H1 (cell line): ENCODE data around the gene MRPL43. TPM values are rescaled to one million over a fixed set of nuclear protein-coding genes. Genes with fewer than 3 reads are reported as not detected.

Source experiments
- CTCF ChIA-PET: fragments of 300-600 bp; sonication (Branson Sonifier 250); formaldehyde crosslinking; loops from one replicate; lab custom pipeline; 2021; ENCODE audit not compliant: partially characterized antibody; lab: Charles Lee
- POLR2A ChIA-PET: fragments of 300-600 bp; sonication (Branson Sonifier 250); formaldehyde crosslinking; loops from one replicate; lab custom pipeline; 2021; ENCODE audit warnings: inconsistent platforms; ENCODE audit not compliant: partially characterized antibody; lab: Charles Lee
- DNase-seq, 2 experiments: peaks; one replicate each; pipeline versions ENCODE4 v3.0.0 to v3.0.0-alpha.2; 2010 to 2022; ENCODE audit warnings: low spot score in 2 of 2, low read depth in 1 of 2, mixed read lengths in 1 of 2
- FAIRE-seq: peaks from 2 replicates; lab custom pipeline; 2011; peaks lifted over from hg19 to GRCh38; lab: Jason Lieb, UNC
- H2AFZ ChIP-seq: 2 replicates; pipeline ENCODE4 v1.8.1; 2012; ENCODE audit warnings: low read length, inconsistent platforms
- H2AK5ac ChIP-seq: 2 replicates; pipeline ENCODE4 v1.6.1; 2013; ENCODE audit warnings: low read depth, low read length
- H2BK120ac ChIP-seq: replicated peaks from 2 replicates; pipeline ENCODE3; 2013; ENCODE audit warnings: low read depth, low read length, inconsistent platforms
- H2BK12ac ChIP-seq: 2 replicates; pipeline ENCODE4 v1.6.1; 2013; ENCODE audit warnings: low read depth, low read length
- H2BK15ac ChIP-seq: 2 replicates; pipeline ENCODE4 v1.6.1; 2013; ENCODE audit warnings: low read length
- H2BK20ac ChIP-seq: 2 replicates; pipeline ENCODE4 v1.6.1; 2013; ENCODE audit warnings: low read length
- H2BK5ac ChIP-seq: 2 replicates; pipeline ENCODE4 v1.6.1; 2013; ENCODE audit warnings: low read depth, low read length
- H3K14ac ChIP-seq: 2 replicates; pipeline ENCODE4 v1.6.1; 2013; ENCODE audit warnings: inconsistent platforms; ENCODE audit not compliant: insufficient read length
- H3K18ac ChIP-seq: 2 replicates; pipeline ENCODE4 v1.6.1; 2013; ENCODE audit warnings: low read length; ENCODE audit errors: extremely low read depth
- H3K23ac ChIP-seq: 2 replicates; pipeline ENCODE4 v1.6.1; 2013; ENCODE audit warnings: inconsistent platforms; ENCODE audit not compliant: insufficient read length
- H3K23me2 ChIP-seq: 2 replicates; pipeline ENCODE4 v1.6.1; 2013; ENCODE audit warnings: low read depth, low read length
- H3K27ac ChIP-seq: 2 replicates; pipeline ENCODE4 v1.6.1; 2011; ENCODE audit warnings: low read depth, low read length, inconsistent platforms
- H3K27me3 ChIP-seq, 4 experiments: replicated peaks in 1 of 4; 1 replicate in 1 of 4; 2 replicates in 3 of 4; pipeline versions ENCODE4 v1.6.1 to v1.8.1; 2011 to 2013; ENCODE audit warnings: low read length in 3 of 4, mild to moderate bottlenecking in 3 of 4, inconsistent platforms in 2 of 4, mixed read lengths in 2 of 4, moderate library complexity in 1 of 4; ENCODE audit not compliant: control insufficient read depth in 3 of 4, insufficient read depth in 3 of 4; ENCODE audit errors: extremely low read depth in 1 of 4
- H3K36me3 ChIP-seq, 4 experiments: 2 replicates each; pipeline versions ENCODE4 v1.6.1 to v1.8.1; 2011 to 2013; ENCODE audit warnings: mild to moderate bottlenecking in 4 of 4, low read length in 3 of 4, moderate library complexity in 2 of 4, control low read depth in 1 of 4, inconsistent platforms in 1 of 4; ENCODE audit not compliant: insufficient read depth in 4 of 4, control insufficient read depth in 2 of 4
- H3K4ac ChIP-seq: replicated peaks from 2 replicates; pipeline ENCODE3; 2013; ENCODE audit warnings: low read length, low read depth, mixed read lengths, inconsistent platforms; ENCODE audit not compliant: insufficient read length
- H3K4me1 ChIP-seq, 4 experiments: replicated peaks in 1 of 4; 1 replicate in 1 of 4; 2 replicates in 3 of 4; pipeline versions ENCODE4 v1.6.1 to v1.8.1; 2011 to 2013; ENCODE audit warnings: low read length in 3 of 4, inconsistent platforms in 2 of 4, mixed read lengths in 1 of 4; ENCODE audit not compliant: insufficient read depth in 4 of 4, control insufficient read depth in 3 of 4
- H3K4me2 ChIP-seq, 2 experiments: 2 replicates each; pipeline versions ENCODE4 v1.6.1 to v1.8.1; 2011 to 2013; ENCODE audit warnings: low read depth in 2 of 2, low read length in 2 of 2, control low read depth in 1 of 2, inconsistent platforms in 1 of 2, mild to moderate bottlenecking in 1 of 2; ENCODE audit not compliant: insufficient read depth in 1 of 2
- H3K4me3 ChIP-seq, 4 experiments: fragments of 200-600, 300-600 bp in 1 of 4; sonication (generic), shearing (Covaris generic), sonication (Bioruptor Twin) in 1 of 4; 2 replicates each; pipeline versions ENCODE4 v1.5.1 to v1.8.1; 2011 to 2016; ENCODE audit warnings: low read length in 4 of 4, low read depth in 3 of 4, control low read depth in 2 of 4, inconsistent platforms in 2 of 4, mild to moderate bottlenecking in 2 of 4, mixed read lengths in 1 of 4, moderate library complexity in 1 of 4; ENCODE audit not compliant: insufficient read depth in 2 of 4; ENCODE audit errors: extremely low read depth in 1 of 4
- H3K56ac ChIP-seq: replicated peaks from 2 replicates; pipeline ENCODE3; 2013; ENCODE audit warnings: low read depth, mild to moderate bottlenecking, mixed read lengths, low read length, inconsistent platforms; ENCODE audit not compliant: insufficient read length
- H3K79me1 ChIP-seq: 2 replicates; pipeline ENCODE4 v1.6.1; 2013; ENCODE audit warnings: low read depth, low read length, control low read depth
- H3K79me2 ChIP-seq, 2 experiments: 2 replicates each; pipeline versions ENCODE4 v1.6.1 to v1.8.1; 2012 to 2013; ENCODE audit warnings: low read length in 2 of 2, mild to moderate bottlenecking in 2 of 2, inconsistent platforms in 1 of 2; ENCODE audit not compliant: insufficient read depth in 2 of 2, control insufficient read depth in 1 of 2
- H3K9ac ChIP-seq, 4 experiments: replicated peaks in 1 of 4; 1 replicate in 1 of 4; 2 replicates in 3 of 4; pipeline versions ENCODE4 v1.6.1 to v1.8.1; 2011 to 2013; ENCODE audit warnings: low read depth in 3 of 4, low read length in 3 of 4, control low read depth in 2 of 4, mild to moderate bottlenecking in 2 of 4, moderate library complexity in 2 of 4, inconsistent platforms in 1 of 4; ENCODE audit errors: extremely low read depth in 1 of 4
- H3K9me3 ChIP-seq, 2 experiments: 2 replicates each; pipeline versions ENCODE4 v1.6.1 to v1.8.1; 2012 to 2013; ENCODE audit warnings: mild to moderate bottlenecking in 2 of 2, moderate library complexity in 2 of 2, control low read depth in 1 of 2, inconsistent platforms in 1 of 2, low read depth in 1 of 2, low read length in 1 of 2, mixed read lengths in 1 of 2; ENCODE audit not compliant: insufficient read depth in 2 of 2
- H4K20me1 ChIP-seq, 2 experiments: replicated peaks in 1 of 2; 2 replicates each; pipeline versions ENCODE3 to v1.8.1; 2011 to 2013; ENCODE audit warnings: inconsistent platforms in 2 of 2, low read length in 2 of 2, mild to moderate bottlenecking in 1 of 2; ENCODE audit not compliant: insufficient read depth in 2 of 2, control insufficient read depth in 1 of 2
- H4K5ac ChIP-seq: 2 replicates; pipeline ENCODE4 v1.6.1; 2013; ENCODE audit warnings: low read length, low read depth, mixed read lengths, inconsistent platforms; ENCODE audit not compliant: insufficient read length
- H4K8ac ChIP-seq: 2 replicates; pipeline ENCODE4 v1.8.0; 2013; ENCODE audit warnings: mild to moderate bottlenecking, moderate library complexity, low read length, inconsistent platforms; ENCODE audit not compliant: insufficient read depth; ENCODE audit errors: extremely low read depth
- H4K91ac ChIP-seq: replicated peaks from 2 replicates; pipeline ENCODE3; 2013; ENCODE audit warnings: low read length, mixed read lengths, inconsistent platforms; ENCODE audit not compliant: insufficient read length
- CHD2 ChIP-seq: IDR thresholded peaks from 2 replicates; pipeline ENCODE4 v1.6.1; 2012; ENCODE audit warnings: low read length, improper control_type of control experiment
- HDAC6 ChIP-seq: IDR thresholded peaks from one replicate; pipeline ENCODE4 v1.7.1; 2012; ENCODE audit warnings: low read depth, mild to moderate bottlenecking, inconsistent platforms, low read length, moderate library complexity
- JUN ChIP-seq: IDR thresholded peaks from 2 replicates; pipeline ENCODE4 v1.6.1; 2011; ENCODE audit warnings: low read depth, mild to moderate bottlenecking, improper control_type of control experiment, low read length
- MAFK ChIP-seq: IDR thresholded peaks from 2 replicates; pipeline ENCODE4 v1.6.1; 2012; ENCODE audit warnings: low read depth, mild to moderate bottlenecking, improper control_type of control experiment, low read length
- SP1 ChIP-seq: IDR thresholded peaks from 2 replicates; pipeline ENCODE4 v1.6.1; 2011; ENCODE audit warnings: low read depth, low read length
- SP2 ChIP-seq: IDR thresholded peaks from 2 replicates; pipeline ENCODE4 v1.6.1; 2012; ENCODE audit warnings: mild to moderate bottlenecking, low read length, inconsistent platforms
- SP4 ChIP-seq: IDR thresholded peaks from 2 replicates; pipeline ENCODE4 v1.6.1; 2012; ENCODE audit warnings: low read length, inconsistent platforms
- TAF7 ChIP-seq: optimal IDR thresholded peaks from 2 replicates; pipeline ENCODE3; 2011; ENCODE audit warnings: low read depth, mild to moderate bottlenecking, inconsistent platforms, low read length, moderate library complexity, borderline replicate concordance
- TCF12 ChIP-seq: IDR thresholded peaks from 2 replicates; pipeline ENCODE4 v1.6.1; 2011; ENCODE audit warnings: low read depth, mild to moderate bottlenecking, low read length
- ZNF274 ChIP-seq: IDR thresholded peaks from 2 replicates; pipeline ENCODE4 v1.7.0; 2012; ENCODE audit warnings: low read length, borderline replicate concordance; ENCODE audit errors: extremely low read depth
- WGBS, 2 experiments: shearing (Covaris generic) in 1 of 2; methylation state at CpG; one replicate each; pipeline versions ENCODE4 v1.1.6 to v1.1.7; 2013 to 2015; ENCODE audit warnings: low lambda C conversion rate in 2 of 2, mixed read lengths in 2 of 2, inconsistent platforms in 1 of 2, low coverage in 1 of 2, missing lambda C conversion rate in 1 of 2; ENCODE audit not compliant: insufficient replicate concordance in 2 of 2, insufficient coverage in 1 of 2, insufficient read length in 1 of 2; ENCODE audit errors: extremely low coverage in 1 of 2, missing lambda C conversion rate in 1 of 2; 5-methylcytosine and 5-hydroxymethylcytosine counted together
- polyA plus RNA-seq, 7 experiments: library from polyadenylated mRNA; depleted of rRNA in 3 of 7; stranded (reverse) in 5 of 7; unstranded in 2 of 7; fragments of >200 nt in 5 of 7; fragments of 200-250 nt in 2 of 7; gene quantifications; 1 replicate in 5 of 7; 2 replicates in 1 of 7; 4 replicates in 1 of 7; pipeline versions ENCODE4 v1.2.1 to v1.2.3, GENCODE V29; 2011 to 2013; ENCODE audit warnings: missing spikeins in 2 of 7, mixed read lengths in 2 of 7
- total RNA-seq: library from RNA; stranded (reverse); fragmentation: NEBNext Ultra II Directional; extraction: Animal tissue kit (Norgen Biotek cat#: 25700); gene quantifications from 2 replicates; pipeline ENCODE4 v1.2.1, GENCODE V29; 2021
- TF ChIP-seq, protein P1 (sequence below): IDR thresholded peaks from 2 replicates; pipeline ENCODE4 v1.6.1; 2012; ENCODE audit warnings: inconsistent platforms

MRPL43 gene
- total and polyA plus RNA-seq, 2 of the 8 experiments (the other 6 are each of a cell fraction or from before 2014, with no cell fraction given): 74.1 to 149 TPM

DNA sequence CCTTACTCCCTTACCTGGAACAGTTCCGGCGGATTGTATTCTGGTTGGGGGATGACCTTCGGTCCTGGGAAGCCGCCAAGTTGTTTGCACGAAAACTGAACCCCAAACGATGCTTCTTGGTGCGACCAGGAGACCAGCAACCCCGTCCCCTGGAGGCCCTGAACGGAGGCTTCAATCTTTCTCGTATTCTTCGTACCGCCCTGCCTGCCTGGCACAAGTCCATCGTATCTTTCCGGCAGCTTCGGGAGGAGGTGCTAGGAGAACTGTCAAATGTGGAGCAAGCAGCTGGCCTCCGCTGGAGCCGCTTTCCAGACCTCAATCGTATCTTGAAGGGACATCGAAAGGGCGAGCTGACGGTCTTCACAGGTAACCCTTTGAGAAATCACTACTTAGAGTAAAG, 1.8 kb upstream of the MRPL43 start:
- peaks cover 9% of the 10 kb centered on the region; the same call in 1 of the 2 replicates for H3K23me2 ChIP-seq
- no peak overlapping the region for H3K56ac ChIP-seq
- H3K4ac ChIP-seq: no peak overlapping the region
- peaks cover 7 to 19% of the 10 kb centered on the region in 2 experiments for H4K20me1 ChIP-seq
- H3K36me3 ChIP-seq: peaks cover 24 to 49% (median 38%) of the 10 kb centered on the region in 4 experiments
- CTCF ChIA-PET: interaction anchor here (1.0 to 26.8 kb wide), 5 partner anchors 8 to 28 kb away, joined by 3 to 464 read pairs (median 22); no protein-coding TSS in a partner anchor
- peak overlapping the region; percentile 7; the same call in 1 of the 2 replicates for H4K8ac ChIP-seq
- no peak overlapping the region for H4K5ac ChIP-seq
- H2AK5ac ChIP-seq: no peak overlapping the region
- H3K27ac ChIP-seq: no peak overlapping the region
- H3K79me2 ChIP-seq: peaks cover 17 to 51% of the 10 kb centered on the region in 2 experiments
- H4K91ac ChIP-seq: no peak overlapping the region
- 0 out of 2 replicates have a peak overlapping the region, but pooled peaks have one; percentile 13 for H2BK5ac ChIP-seq
- H2BK120ac ChIP-seq: no peak overlapping the region
- no peak overlapping the region for H2BK20ac ChIP-seq
- no peak overlapping the region for H3K23ac ChIP-seq
- POLR2A ChIA-PET: interaction anchor here (0.6 to 6.8 kb wide), 12 partner anchors 9 to 453 kb away, joined by 3 to 38 read pairs (median 4); partner anchors contain the start of genes HIF1AN, LZTS2 and SEMA4G
- H3K9ac ChIP-seq: no peak overlapping the region
- no peak overlapping the region for H2BK12ac ChIP-seq
- H3K4me3 ChIP-seq: peak overlapping the region in 1 of 4 experiments; percentile 77; a peak in 1 of 8 replicates
- DNase-seq (no peak), FAIRE-seq (no peak)
- no peak overlapping the region for H3K18ac ChIP-seq
- H3K14ac ChIP-seq: no peak overlapping the region
- H3K4me1 ChIP-seq: peaks cover 0 to 12% (median 5%) of the 10 kb centered on the region in 4 experiments; a peak in 5 of 7 replicates
- WGBS, 2 experiments: 95% methylated on average over 21 of the region's 21 CpGs; no CpG with 5 or more reads in 1 of the 2 experiments
- H3K79me1 ChIP-seq: peaks cover 15% of the 10 kb centered on the region
- H3K4me2 ChIP-seq: peak overlapping the region in 1 of 2 experiments; percentile 85; a peak in 1 of 4 replicates
- H2BK15ac ChIP-seq: no peak overlapping the region
- no peaks in the 10 kb centered on the region for H3K27me3 ChIP-seq
- H2AFZ ChIP-seq: no peak overlapping the region
- H3K9me3 ChIP-seq: no peaks in the 10 kb centered on the region
- no peak for TF ChIP-seq TAF7
- TF ChIP-seq TCF12: no peak
- no peak for TF ChIP-seq MAFK
- no peak for TF ChIP-seq SP2
- no peak for TF ChIP-seq JUN
- no peak for TF ChIP-seq SP4
- TF ChIP-seq SP1: no peak
- TF ChIP-seq, protein P1, sequence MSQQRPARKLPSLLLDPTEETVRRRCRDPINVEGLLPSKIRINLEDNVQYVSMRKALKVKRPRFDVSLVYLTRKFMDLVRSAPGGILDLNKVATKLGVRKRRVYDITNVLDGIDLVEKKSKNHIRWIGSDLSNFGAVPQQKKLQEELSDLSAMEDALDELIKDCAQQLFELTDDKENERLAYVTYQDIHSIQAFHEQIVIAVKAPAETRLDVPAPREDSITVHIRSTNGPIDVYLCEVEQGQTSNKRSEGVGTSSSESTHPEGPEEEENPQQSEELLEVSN: no peak
- no peak for TF ChIP-seq ZNF274
- no peak for TF ChIP-seq CHD2
- no peak for TF ChIP-seq HDAC6
